Femur (tissue), 1 donor: ENCODE results near the gene ERP44.
"Not testable (repeated sequence)": the region's sequence is repeated elsewhere in the genome, so short reads cannot be mapped to it uniquely, and the experiment has no call there.

ENCODE experiments used
- DNase-seq: peaks from one replicate; pipeline ENCODE4 v3.0.0-alpha.2; 2017

The ERP44 gene

GRCh38 chr9:99998866-99999265 lies 99.9 kb downstream of the ERP44 start:
- DNase-seq: no peak

GRCh38 chr9:99998266-99998665 lies 100.5 kb downstream of the ERP44 start:
- no peak for DNase-seq

- not testable (repeated sequence) for DNase-seq
Observed at GRCh38 chr9:99990508-99990907, 108.3 kb downstream of the ERP44 start.

- no peak for DNase-seq
Observed at GRCh38 chr9:99986642-99987041, 112.2 kb downstream of the ERP44 start.

- no peak for DNase-seq
Observed at GRCh38 chr9:99980598-99980997, 118.2 kb downstream of the ERP44 start.

GRCh38 chr9:99978221-99978620 lies 120.6 kb downstream of the ERP44 start:
- no peak for DNase-seq

GRCh38 chr9:99977033-99977792 lies 121.6 kb downstream of the ERP44 start:
- no peak for DNase-seq

- no peak for DNase-seq
Observed at GRCh38 chr9:99973455-99973854, 125.3 kb downstream of the ERP44 start.

GRCh38 chr9:99971410-99971809 lies 127.4 kb downstream of the ERP44 start:
- no peak for DNase-seq

- DNase-seq: no peak
Observed at GRCh38 chr9:99970481-99970880, 128.3 kb downstream of the ERP44 start.

GRCh38 chr9:99967457-99967856 lies 131.3 kb downstream of the ERP44 start:
- no peak for DNase-seq

- DNase-seq: no peak
Observed at GRCh38 chr9:99966716-99967115, 132.1 kb downstream of the ERP44 start.

GRCh38 chr9:99966001-99966400 lies 132.8 kb downstream of the ERP44 start:
- no peak for DNase-seq

- DNase-seq: no peak
Observed at GRCh38 chr9:99964336-99964735, 134.5 kb downstream of the ERP44 start.

GRCh38 chr9:99962680-99963261 lies 136.0 kb downstream of the ERP44 start:
- no peak for DNase-seq

GRCh38 chr9:99955606-99956005 lies 143.2 kb downstream of the ERP44 start:
- no peak for DNase-seq

GRCh38 chr9:99954819-99955218 lies 144.0 kb downstream of the ERP44 start:
- DNase-seq: no peak

GRCh38 chr9:99953861-99954507 lies 144.8 kb downstream of the ERP44 start:
- no peak for DNase-seq

GRCh38 chr9:99948896-99949295 lies 149.9 kb downstream of the ERP44 start:
- peak; percentile 36 for DNase-seq

- DNase-seq: no peak
Observed at GRCh38 chr9:99948482-99948881, 150.3 kb downstream of the ERP44 start.

GRCh38 chr9:99947395-99947794 lies 151.4 kb downstream of the ERP44 start:
- no peak for DNase-seq

GRCh38 chr9:99936947-99937587 lies 161.7 kb downstream of the ERP44 start:
- DNase-seq: no peak

GRCh38 chr9:99931155-99931840 lies 167.5 kb downstream of the ERP44 start:
- no peak for DNase-seq
